22Rv1 (cell line): ENCODE data around the gene TPRX1.

ENCODE experiments used
- CTCF ChIP-seq: fragments of 450-650 bp; IDR thresholded peaks from 2 replicates; pipeline ENCODE4 v1.5.1; 2017; ENCODE audit warnings: mild to moderate bottlenecking
- ZFX ChIP-seq: fragments of 450-650 bp; IDR thresholded peaks from 2 replicates; pipeline ENCODE4 v1.6.1; 2017; ENCODE audit warnings: antibody characterized with exemption, borderline replicate concordance

GRCh38 chr19:47813995-47814328 is 9.6 kb upstream of the TPRX1 start:
- peak; percentile 59 for TF ChIP-seq CTCF
- no peak for TF ChIP-seq ZFX
